AG08396 (cell line): Measurements from ENCODE around the gene RADIL.
A peak's percentile ranks its signal among the peaks of the same experiment; 100 is the strongest.

Experiments used
- DNase-seq: peaks from one replicate; pipeline ENCODE4 v3.0.0; 2012; ENCODE audit warnings: low spot score, mixed read lengths

Gene RADIL

GRCh38 chr7:4775250-4775847 is 108.2 kb downstream of the RADIL start, which contains the start of gene AP5Z1:
Gene AP5Z1 (plus strand): TSS chr7:4775623. CDS start chr7:4775716, 93 bp downstream.
- DNase-seq, result peak; percentile 100

DNA sequence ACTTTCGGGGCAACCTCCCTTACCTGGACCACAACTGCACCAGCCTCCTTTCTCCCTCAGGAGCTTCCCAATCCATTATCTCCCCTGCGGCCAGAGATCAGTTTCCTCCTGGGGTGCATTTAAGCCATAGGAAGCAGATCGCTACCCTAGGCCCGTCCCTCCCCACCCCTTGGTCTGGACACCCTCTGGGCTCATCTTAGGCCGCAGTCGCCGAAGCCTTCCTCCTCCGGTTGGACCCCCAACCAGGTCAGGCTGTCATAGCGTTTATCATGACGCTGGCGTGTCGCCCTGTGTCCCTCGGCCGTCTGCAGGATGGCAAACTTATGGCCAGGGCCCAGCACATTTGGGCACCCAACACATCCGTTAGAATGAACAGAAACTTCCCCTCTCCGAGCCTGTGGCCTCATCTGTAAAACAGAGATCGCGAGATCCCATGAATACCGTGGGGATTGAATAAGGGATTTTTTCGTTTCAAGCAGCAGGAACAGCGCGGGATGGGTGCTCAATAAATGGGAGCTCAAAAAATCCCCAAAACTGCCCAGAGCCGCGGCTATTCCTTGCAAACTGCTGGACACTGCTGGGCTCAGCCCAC is 108.8 kb downstream of the RADIL start:
- DNase-seq, result peak; percentile 84

DNA sequence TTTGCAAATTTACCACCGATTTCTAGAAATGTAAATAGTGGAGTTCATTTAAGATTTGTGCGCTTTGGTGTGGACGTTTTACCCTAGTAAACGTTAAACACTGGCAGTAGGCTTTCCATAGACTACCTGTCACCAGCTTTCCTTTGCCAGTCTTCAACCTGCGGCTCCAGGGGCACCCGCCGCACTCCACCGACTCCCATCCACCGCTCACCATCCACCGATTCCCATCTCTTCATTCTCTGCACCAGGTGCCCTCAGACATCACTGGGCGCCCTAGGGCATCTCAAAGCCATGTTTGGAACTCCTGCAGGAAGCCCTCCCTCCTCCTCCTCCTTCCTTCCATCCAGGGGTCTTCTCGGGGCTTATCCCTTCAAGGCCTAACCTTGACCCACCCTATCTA is 109.5 kb downstream of the RADIL start:
- DNase-seq, result no peak

DNA sequence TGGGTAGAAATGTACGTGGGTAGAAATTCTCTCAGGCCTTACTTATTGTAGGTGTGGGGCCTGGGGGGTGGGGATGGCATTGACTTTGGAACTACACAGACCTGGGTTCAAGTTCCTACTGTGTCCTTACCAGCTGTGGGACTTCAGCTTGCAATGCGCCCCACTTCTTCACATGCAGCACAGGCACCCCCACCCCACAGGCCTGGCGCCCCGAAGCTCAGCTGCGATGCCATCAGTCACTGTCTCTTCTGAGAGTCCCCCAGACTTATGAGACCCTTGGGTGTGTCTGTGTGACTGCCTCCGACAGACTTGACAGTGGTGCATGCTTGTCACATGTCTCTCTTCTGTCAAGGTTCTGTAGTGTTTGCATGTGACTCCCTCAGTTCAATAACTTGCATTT is 111.2 kb downstream of the RADIL start:
- no peak for DNase-seq

DNA sequence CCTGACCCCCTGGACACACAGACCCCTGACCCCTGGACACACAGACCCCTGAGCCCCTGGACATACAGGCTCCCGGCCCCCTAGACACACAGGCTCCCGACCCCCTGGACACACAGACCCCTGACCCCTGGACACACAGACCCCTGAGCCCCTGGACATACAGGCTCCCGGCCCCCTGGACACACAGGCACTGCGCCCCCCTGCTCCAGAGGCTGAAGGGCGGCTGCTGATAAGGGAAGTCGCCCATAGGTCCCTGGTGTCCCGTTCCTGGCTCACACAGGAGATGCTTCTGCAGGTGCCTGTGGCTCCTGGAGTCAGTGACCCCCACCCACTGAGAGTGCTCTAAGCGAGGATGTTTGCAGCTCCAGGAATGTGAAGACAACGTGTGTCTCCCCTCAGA is 111.8 kb downstream of the RADIL start:
- DNase-seq, result no peak

- DNase-seq, result no peak
Measured at GRCh38 chr7:4770886-4771285, 112.6 kb downstream of the RADIL start.

- no peak for DNase-seq
Measured at GRCh38 chr7:4769761-4770160, 113.8 kb downstream of the RADIL start.

- DNase-seq, result no peak
Measured at GRCh38 chr7:4768597-4769569, 114.6 kb downstream of the RADIL start.

- no peak for DNase-seq
Measured at GRCh38 chr7:4766666-4767519, 116.6 kb downstream of the RADIL start.

DNA sequence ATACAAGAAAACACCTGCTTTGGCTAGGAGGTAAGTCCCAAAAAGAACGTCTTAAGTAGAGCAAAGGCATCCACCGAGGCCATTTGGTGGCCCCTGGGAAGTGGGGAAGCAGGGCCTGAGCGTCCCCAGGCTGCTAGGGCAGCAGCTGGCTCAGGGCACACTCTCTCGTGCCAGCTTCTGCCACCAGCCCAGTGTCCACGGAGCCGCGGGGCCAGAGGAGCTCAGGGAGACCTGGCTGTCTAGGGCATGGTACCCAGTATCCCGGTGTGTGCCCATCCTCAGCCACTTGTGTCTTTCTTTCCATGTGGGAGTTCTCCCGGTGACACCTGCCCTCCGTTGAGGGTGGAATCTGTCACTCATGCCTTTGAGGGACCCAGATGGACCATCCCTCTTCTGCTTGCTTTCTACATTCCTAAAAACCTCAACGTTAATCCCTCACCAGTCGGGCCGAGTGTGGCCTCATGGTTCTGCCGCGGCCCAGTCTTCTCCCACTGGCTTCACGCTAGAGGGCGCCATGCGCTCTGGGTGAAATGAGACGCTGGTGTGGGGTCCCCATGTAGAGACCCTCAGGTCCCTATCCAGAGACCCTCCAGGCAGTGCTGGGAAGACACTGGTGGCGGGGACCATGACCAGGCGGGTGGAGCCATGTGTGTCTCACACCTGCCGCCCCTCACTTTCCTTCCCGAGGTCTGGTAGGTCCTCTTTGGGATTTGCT is 117.6 kb downstream of the RADIL start:
- no peak for DNase-seq

- DNase-seq, result no peak
Measured at GRCh38 chr7:4764402-4765007, 119.0 kb downstream of the RADIL start.

DNA sequence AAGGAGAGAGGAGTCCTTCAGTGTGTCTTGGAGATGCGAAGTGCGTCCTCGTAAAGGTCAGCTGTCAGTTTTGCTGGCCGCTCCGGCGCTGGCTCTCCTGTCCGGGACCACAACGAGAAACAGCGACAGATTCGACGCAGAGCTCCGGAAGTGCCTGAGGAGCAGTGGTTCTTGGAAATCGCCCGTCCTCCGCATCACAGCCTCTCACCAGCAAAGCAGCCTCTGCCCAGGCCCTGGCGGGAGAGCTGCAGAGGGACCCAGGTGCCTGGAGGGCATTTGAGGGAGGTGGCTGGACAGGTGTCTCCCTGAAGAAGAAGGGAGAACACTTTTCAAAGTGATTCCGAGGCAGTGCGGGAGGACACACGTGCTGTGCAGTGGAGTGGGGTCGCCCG is 119.7 kb downstream of the RADIL start:
- DNase-seq, result no peak

DNA sequence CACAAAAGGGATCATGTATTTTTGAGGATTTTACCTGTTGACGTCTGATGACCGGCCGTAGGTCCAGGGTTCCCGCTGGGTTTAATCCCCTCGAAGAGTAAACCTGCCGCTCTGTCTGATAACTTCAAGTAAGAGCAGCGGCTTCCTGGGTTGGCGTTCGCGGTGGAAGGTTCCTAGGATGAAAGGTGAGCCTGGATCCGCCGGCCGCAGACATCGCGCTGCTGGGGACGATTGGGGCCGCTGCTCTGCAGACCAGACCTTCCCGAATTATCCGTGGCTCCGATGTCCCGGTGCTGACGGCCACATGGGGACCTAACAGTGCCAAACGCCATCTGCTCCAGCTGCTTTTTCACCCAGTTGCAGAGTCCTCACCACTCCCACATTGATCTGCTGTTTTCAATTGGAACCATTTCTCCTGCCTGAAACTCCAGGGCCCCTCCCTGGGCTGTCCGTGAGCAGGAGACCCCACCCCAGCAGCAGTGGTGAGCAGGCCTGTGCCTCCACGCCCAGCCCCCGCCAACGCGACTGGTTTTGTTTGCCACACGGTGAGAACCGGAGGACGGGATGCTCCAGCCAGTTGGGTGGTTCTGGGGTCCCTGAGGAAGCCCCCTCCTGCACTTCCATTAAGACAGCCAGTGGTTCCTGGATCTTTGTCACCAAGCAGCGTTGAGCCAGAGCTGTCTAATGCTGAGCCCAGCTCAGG is 120.3 kb downstream of the RADIL start:
- DNase-seq, result no peak

GRCh38 chr7:4762121-4763055 is 121.1 kb downstream of the RADIL start:
- no peak for DNase-seq

- no peak for DNase-seq
Measured at GRCh38 chr7:4760952-4761351, 122.6 kb downstream of the RADIL start.

GRCh38 chr7:4759211-4759610 is 124.3 kb downstream of the RADIL start:
- DNase-seq, result no peak

GRCh38 chr7:4758791-4759190 is 124.7 kb downstream of the RADIL start:
- no peak for DNase-seq

DNA sequence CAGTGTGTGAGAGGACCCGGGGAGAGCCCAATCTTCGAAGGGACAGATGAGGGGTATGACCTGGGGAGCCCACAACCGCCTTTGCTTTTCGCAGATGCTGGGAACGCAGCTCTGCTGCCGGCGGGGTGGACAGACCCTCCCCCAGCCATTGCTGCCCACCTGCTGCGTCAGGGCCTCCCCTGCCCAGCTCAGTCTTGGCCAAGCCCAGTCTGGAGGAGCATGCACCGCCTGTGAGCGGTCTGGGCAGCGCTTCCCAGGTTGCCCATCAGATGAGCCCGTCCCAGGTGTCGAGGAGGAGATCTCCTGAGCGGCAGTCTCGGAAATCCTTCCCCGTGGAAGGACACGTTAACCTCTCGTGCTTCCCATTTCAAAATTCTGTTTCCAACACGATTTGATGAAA is 125.4 kb downstream of the RADIL start:
- DNase-seq, result no peak

DNA sequence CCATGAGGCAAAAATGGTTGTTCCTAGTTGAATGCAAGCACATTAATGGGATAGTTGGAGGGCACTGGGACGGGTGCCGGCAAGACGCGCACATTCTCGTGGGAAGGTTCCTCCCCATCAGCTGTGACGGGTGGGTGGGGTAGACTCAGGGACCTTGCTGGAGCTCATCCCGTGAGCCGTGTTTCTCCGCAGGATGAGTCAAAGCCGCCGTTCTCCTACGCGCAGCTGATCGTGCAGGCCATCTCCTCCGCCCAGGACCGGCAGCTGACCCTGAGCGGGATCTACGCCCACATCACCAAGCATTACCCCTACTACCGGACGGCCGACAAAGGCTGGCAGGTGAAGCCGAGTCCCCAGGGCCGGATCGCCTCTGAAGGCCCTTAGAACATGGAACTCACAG is 128.5 kb downstream of the RADIL start:
- DNase-seq, result no peak
